ENCODE measurements around the gene MYL5.

GRCh38 chr4:665381-665750 lies 9.0 kb upstream of the MYL5 start:
- TF ChIP-seq CTCF (IDR thresholded peaks at IDR 0.05; ENCODE audit: borderline replicate concordance, extremely low read depth, low read length, poor library complexity, severe bottlenecking) (no peak), EZH2 (IDR thresholded peaks at IDR 0.05; ENCODE audit: borderline replicate concordance, low read depth, low read length, severe bottlenecking) (no peak)
